D341Med (cell line): ENCODE measurements around the gene NUF2.
"Not testable (repeated sequence)": the region's sequence is repeated elsewhere in the genome, so short reads cannot be mapped to it uniquely, and the experiment has no call there.

Experiments
- DNase-seq: peaks from one replicate; pipeline ENCODE4 v3.0.0; 2012; ENCODE audit warnings: low spot score

NUF2 gene

GRCh38 chr1:163321311-163322305 lies at the start of gene NUF2:
NUF2 (plus strand) TSS chr1:163321954; CDS start chr1:163326052, 4,098 bp downstream.
- DNase-seq: peak; percentile 99

GRCh38 chr1:163273766-163274441 lies 47.9 kb upstream of the NUF2 start:
- no peak for DNase-seq

DNA sequence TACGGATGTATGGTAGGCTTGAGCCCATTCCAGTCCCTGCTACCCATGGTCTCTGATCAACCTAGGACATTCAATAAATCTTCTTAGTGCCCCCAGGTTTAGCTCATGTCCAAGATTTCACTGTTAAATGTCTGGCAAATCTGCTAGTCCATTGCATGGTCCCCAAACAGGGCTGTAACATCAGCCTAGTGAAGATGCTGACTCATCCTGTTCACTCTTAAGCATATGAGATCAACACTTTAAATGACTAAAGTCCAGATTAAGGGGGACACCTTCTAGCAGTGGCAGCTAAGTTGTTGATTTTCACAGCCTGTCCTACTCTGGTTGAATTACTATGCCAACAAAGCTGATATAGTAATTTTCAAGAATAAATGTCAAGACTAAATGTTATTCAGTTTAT lies 46.5 kb upstream of the NUF2 start:
- no peak for DNase-seq

DNA sequence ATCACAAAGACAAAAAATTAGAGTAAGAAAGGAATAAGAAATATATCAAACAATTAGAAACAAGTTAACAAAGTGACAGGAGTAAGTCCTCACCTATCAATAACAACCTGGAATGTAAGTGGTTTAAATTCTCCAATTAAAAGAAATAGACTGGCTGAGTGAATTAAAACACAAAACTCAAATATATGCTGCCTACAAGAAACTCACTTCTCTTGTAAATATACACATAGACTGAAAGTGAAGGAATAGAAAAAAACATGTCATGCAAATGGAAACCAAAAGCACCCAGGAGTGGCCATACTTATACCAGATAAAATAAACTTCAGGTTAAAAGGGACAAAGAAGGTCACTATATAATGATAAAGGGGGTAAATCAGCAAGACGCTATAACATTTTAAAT lies 43.2 kb upstream of the NUF2 start:
- no peak for DNase-seq

DNA sequence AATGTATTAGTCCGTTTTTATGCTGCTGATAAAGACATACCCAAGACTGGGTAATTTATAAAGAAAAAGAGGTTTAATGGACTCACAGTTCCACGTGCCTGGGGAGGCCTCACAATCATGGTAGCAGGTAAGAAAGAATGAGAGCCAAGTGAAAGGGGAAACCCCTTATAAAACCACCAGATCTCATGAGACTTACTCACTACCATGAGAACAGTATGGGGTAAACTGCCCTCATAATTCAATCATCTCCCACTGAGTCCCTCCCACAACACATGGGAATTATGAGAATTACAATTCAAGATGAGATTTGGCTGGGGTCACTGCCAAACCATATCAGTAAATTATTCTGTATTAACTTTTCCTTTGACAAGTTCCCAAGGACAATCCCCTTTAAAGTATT lies 36.9 kb upstream of the NUF2 start:
- DNase-seq: not testable (repeated sequence)

GRCh38 chr1:163290025-163290640 lies 31.6 kb upstream of the NUF2 start:
- no peak for DNase-seq

GRCh38 chr1:163291461-163291860 lies 30.3 kb upstream of the NUF2 start:
- DNase-seq: no peak

- not testable (repeated sequence) for DNase-seq
Observed at GRCh38 chr1:163292153-163292552, 29.6 kb upstream of the NUF2 start.

GRCh38 chr1:163293497-163293896 lies 28.3 kb upstream of the NUF2 start:
- not testable (repeated sequence) for DNase-seq

GRCh38 chr1:163295949-163296348 lies 25.8 kb upstream of the NUF2 start:
- no peak for DNase-seq

DNA sequence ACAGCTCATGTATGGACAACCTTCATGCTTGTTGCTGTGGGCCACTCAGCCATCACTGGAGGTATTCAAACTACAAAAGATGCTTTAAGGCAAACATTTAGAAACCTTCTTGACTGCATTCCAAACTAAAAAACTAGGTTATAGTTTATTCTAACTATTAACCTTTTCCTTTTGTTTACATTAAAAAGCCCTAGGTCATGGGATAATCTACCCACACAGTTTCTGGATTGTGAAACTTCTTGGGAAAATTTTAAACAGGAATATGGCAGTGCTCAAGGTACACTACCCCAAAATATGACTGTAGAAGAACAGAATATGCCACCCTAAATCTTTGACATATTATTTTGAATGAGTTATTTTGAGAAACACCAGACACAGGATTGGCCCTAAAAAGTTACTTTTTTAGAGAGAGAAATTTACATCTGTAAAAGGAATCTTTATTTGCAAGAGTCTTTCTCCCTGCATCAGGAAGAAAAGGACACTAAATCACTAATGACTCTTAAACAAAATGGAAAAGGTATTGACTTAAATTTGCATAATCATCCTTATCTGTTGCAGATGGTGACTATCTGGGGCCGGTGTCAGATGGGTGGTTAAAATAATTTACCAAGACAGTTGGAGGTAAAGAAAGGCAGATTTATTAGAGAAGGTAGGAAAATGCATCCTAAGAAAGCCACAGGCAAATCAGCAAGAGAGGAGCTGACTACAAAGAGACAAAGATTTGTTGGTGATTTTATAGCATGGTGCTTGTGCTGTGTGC lies 25.1 kb upstream of the NUF2 start:
- no peak for DNase-seq

- no peak for DNase-seq
Observed at GRCh38 chr1:163298365-163298764, 23.4 kb upstream of the NUF2 start.

DNA sequence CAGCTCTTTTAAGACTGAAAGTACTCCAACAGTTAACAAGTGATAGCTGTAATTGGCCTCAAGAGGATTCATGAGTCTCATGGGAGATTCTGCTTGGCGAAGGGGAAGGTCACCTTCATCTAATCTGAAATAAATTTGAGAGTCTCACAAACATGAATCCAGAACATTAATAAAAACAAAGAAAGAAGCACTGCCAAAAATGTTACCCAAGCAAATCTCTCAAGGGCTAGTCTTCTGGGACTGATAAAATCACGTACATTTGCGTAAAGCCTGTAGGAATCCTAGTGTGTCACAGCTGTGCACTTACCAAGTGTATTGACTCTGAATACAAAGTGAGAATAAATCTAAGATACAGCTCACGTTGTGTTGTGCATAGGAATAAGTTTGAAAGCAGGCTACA lies 21.2 kb upstream of the NUF2 start:
- no peak for DNase-seq

- no peak for DNase-seq
Observed at GRCh38 chr1:163303561-163303960, 18.2 kb upstream of the NUF2 start.

DNA sequence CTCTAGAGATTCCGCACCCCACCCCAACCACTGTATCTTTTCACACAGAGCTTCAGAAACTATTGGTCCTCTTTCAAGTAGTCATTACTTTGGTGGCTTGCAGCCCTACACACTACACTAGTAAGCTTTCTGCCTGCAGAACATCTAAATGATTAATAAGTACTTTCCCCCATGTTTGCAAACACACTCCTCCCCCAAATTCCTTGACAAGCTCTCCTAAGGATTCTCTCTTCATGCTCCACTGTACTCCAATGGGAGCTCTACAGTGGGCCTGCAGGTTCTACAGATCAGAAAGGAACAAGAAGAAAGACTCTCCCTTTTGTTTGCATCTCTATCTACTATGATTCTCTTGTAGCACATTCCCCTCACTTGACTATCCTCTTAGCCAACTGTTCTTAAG lies 16.3 kb upstream of the NUF2 start:
- no peak for DNase-seq

GRCh38 chr1:163307479-163308171 lies 14.1 kb upstream of the NUF2 start:
- DNase-seq: no peak

- DNase-seq: no peak
Observed at GRCh38 chr1:163308811-163309210, 12.9 kb upstream of the NUF2 start.

GRCh38 chr1:163315773-163316374 lies 5.9 kb upstream of the NUF2 start:
- DNase-seq: no peak

GRCh38 chr1:163320891-163321290 lies 863 bp upstream of the NUF2 start:
- DNase-seq: no peak

GRCh38 chr1:163323339-163323738 lies 1.6 kb downstream of the NUF2 start:
- not testable (repeated sequence) for DNase-seq

DNA sequence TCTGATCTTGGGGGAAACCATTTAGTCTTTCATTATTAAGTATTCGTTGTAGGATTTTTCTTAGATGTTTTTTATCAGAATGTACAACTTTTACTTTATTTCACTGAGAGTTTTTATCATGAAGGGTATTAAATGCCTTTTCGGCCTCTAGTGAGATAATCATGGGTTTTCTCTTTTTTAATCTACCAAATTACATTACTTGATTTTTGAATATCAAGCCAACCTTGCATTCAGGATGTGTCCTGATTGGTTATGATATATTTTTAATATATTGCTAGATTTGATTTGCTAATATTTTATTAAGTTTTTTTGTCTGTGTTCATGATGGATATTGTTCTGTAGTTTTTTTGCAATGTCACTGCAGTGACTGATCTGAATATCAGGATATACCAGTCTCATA lies 9.4 kb downstream of the NUF2 start:
- DNase-seq: no peak
